A549 (cell line): ENCODE measurements around the gene KRT8. TPM values are rescaled to one million over a fixed set of nuclear protein-coding genes. Genes with fewer than 3 reads are reported as not detected.

Experiments
- ATAC-seq, 2 experiments: fragments of 200-7000 bp in 1 of 2; fragments of >200 bp in 1 of 2; cut with Nextera tagmentation in 1 of 2; cut with Tn5 transposase in 1 of 2; 3 replicates each; pipeline versions ENCODE4 v1.8.0 to v1.9.1; 2018 to 2020; ENCODE audit warnings: mild to moderate bottlenecking in 1 of 2, moderate library complexity in 1 of 2
- CTCF ChIA-PET: fragments of 300-600 bp; sonication (Branson Sonifier 250); formaldehyde crosslinking; extraction: SDS; loops from one replicate; lab custom pipeline; 2021; ENCODE audit warnings: antibody characterized with exemption, inconsistent platforms; lab: Yijun Ruan, JAX
- POLR2A ChIA-PET: fragments of 350-600 bp; formaldehyde crosslinking; extraction: SDS; loops from one replicate; lab custom pipeline; 2021; ENCODE audit warnings: antibody characterized with exemption, inconsistent platforms; lab: Yijun Ruan, JAX
- DNase-seq, 2 experiments: peaks; one replicate each; pipeline versions ENCODE4 v3.0.0 to v3.0.0-alpha.2; 2011 to 2016; ENCODE audit warnings: low read depth in 1 of 2, low spot score in 1 of 2
- FAIRE-seq: peaks from 2 replicates; lab custom pipeline; 2011; peaks lifted over from hg19 to GRCh38; lab: Jason Lieb, UNC
- H3K27ac ChIP-seq, 2 experiments: fragments of >200 bp; sonication (Bioruptor Twin); formaldehyde crosslinking; 3 replicates each; pipeline ENCODE4 v1.5.1; 2016 to 2017
- H3K4me1 ChIP-seq: fragments of >200 bp; sonication (Bioruptor Twin); formaldehyde crosslinking; 3 replicates; pipeline ENCODE4 v1.6.1; 2016
- H3K4me2 ChIP-seq: fragments of >200 bp; sonication (Bioruptor Twin); formaldehyde crosslinking; 3 replicates; pipeline ENCODE4 v1.6.1; 2016
- H3K4me3 ChIP-seq: fragments of >200 bp; sonication (Bioruptor Twin); formaldehyde crosslinking; 3 replicates; pipeline ENCODE4 v1.5.1; 2016
- H3K9me3 ChIP-seq: fragments of >200 bp; sonication (Bioruptor Twin); formaldehyde crosslinking; 3 replicates; pipeline ENCODE4 v1.6.1; 2016
- CBX8 ChIP-seq: fragments of 200-600 bp; sonication (generic); IDR thresholded peaks from 2 replicates; pipeline ENCODE4 v1.6.1; 2016
- CTCF ChIP-seq: fragments of >200 bp; sonication (Bioruptor Twin); formaldehyde crosslinking; IDR thresholded peaks from 3 replicates; pipeline ENCODE4 v1.5.1; 2016
- EHF ChIP-seq: fragments of 250-450 bp; sonication (Bioruptor Pico); IDR thresholded peaks from 2 replicates; pipeline ENCODE4 v1.5.0; 2020; ENCODE audit warnings: mild to moderate bottlenecking
- EP300 ChIP-seq, 2 experiments: fragments of >200 bp; sonication (Bioruptor Twin); formaldehyde crosslinking; IDR thresholded peaks; 2 replicates in 1 of 2; 3 replicates in 1 of 2; pipeline ENCODE4 v1.6.1; 2016 to 2017
- FOSB ChIP-seq: fragments of 250-450 bp; sonication (Bioruptor Pico); IDR thresholded peaks from 2 replicates; pipeline ENCODE4 v1.5.0; 2020; ENCODE audit warnings: mild to moderate bottlenecking, moderate library complexity
- FOXS1 ChIP-seq: fragments of 250-450 bp; sonication (Bioruptor Pico); IDR thresholded peaks from 2 replicates; pipeline ENCODE4 v1.5.0; 2020; ENCODE audit warnings: mild to moderate bottlenecking, moderate library complexity
- HDAC2 ChIP-seq: fragments of 200-600 bp; sonication (generic); IDR thresholded peaks from 2 replicates; pipeline ENCODE4 v1.6.1; 2016
- HMGXB4 ChIP-seq: fragments of 250-450 bp; sonication (Bioruptor Pico); IDR thresholded peaks from 2 replicates; pipeline ENCODE4 v1.5.0; 2021; ENCODE audit warnings: mild to moderate bottlenecking, moderate library complexity, borderline replicate concordance
- HOXB13 ChIP-seq: fragments of 250-450 bp; sonication (Bioruptor Pico); IDR thresholded peaks from 2 replicates; pipeline ENCODE4 v1.5.0; 2020; ENCODE audit warnings: low read depth, mild to moderate bottlenecking, moderate library complexity
- KDM1A ChIP-seq: fragments of 200-600 bp; sonication (generic); IDR thresholded peaks from 2 replicates; pipeline ENCODE4 v1.6.1; 2016; ENCODE audit warnings: low read depth, mild to moderate bottlenecking
- KDM5A ChIP-seq: fragments of 200-600 bp; sonication (generic); IDR thresholded peaks from 2 replicates; pipeline ENCODE4 v1.6.1; 2016; ENCODE audit warnings: antibody characterized with exemption, mild to moderate bottlenecking
- MAZ ChIP-seq: fragments of 150-350 bp; IDR thresholded peaks from 2 replicates; pipeline ENCODE4 v1.6.1; 2014; ENCODE audit warnings: antibody characterized with exemption, low read depth, low read length, borderline replicate concordance
- NFE2L2 ChIP-seq: fragments of 150-350 bp; conservative IDR thresholded peaks from 2 replicates; pipeline ENCODE4 v1.6.1; 2014; ENCODE audit warnings: low read length
- RCOR1 ChIP-seq: fragments of 150-350 bp; IDR thresholded peaks from 2 replicates; pipeline ENCODE4 v1.6.1; 2014; ENCODE audit warnings: antibody characterized with exemption, low read length, low read depth
- REST ChIP-seq: fragments of 200-600 bp; sonication (generic); IDR thresholded peaks from 2 replicates; pipeline ENCODE4 v1.6.1; 2016; ENCODE audit warnings: antibody characterized with exemption, mild to moderate bottlenecking, moderate library complexity
- SMC3 ChIP-seq: fragments of >200 bp; sonication (Bioruptor Twin); formaldehyde crosslinking; IDR thresholded peaks from 3 replicates; pipeline ENCODE4 v1.6.1; 2018; ENCODE audit warnings: inconsistent platforms
- TFCP2L1 ChIP-seq: fragments of 250-450 bp; sonication (Bioruptor Pico); IDR thresholded peaks from 2 replicates; pipeline ENCODE4 v1.5.0; 2021; ENCODE audit warnings: mild to moderate bottlenecking
- ZC3H11A ChIP-seq: fragments of 450-650 bp; IDR thresholded peaks from 2 replicates; pipeline ENCODE4 v1.6.1; 2014; ENCODE audit warnings: antibody characterized with exemption, mild to moderate bottlenecking
- ZFP36 ChIP-seq: fragments of 450-650 bp; IDR thresholded peaks from 2 replicates; pipeline ENCODE4 v1.6.1; 2014; ENCODE audit warnings: borderline replicate concordance; ENCODE audit not compliant: partially characterized antibody
- ZSCAN20 ChIP-seq: fragments of 250-450 bp; sonication (Bioruptor Pico); IDR thresholded peaks from 2 replicates; pipeline ENCODE4 v1.8.0; 2022; ENCODE audit warnings: mild to moderate bottlenecking, moderate library complexity
- WGBS: methylation state at CpG from one replicate; pipeline ENCODE4 v1.1.6; 2017; ENCODE audit errors: missing lambda C conversion rate; 5-methylcytosine and 5-hydroxymethylcytosine counted together
- polyA plus RNA-seq, 4 experiments: library from polyadenylated mRNA; depleted of rRNA in 3 of 4; stranded (reverse); fragments of >200 nt; fragmentation: RNase III in 1 of 4; extraction: RNeasy Plus Mini Kit Qiagen cat#74134 plus additional on column Dnase treatment in 1 of 4; gene quantifications; 2 replicates in 3 of 4; 3 replicates in 1 of 4; pipeline ENCODE4 v1.2.3, GENCODE V29; 2011 to 2017
- TF ChIP-seq, protein P1 (sequence below): IDR thresholded peaks from 2 replicates; pipeline ENCODE4 v1.6.1; 2012

The KRT8 gene
- polyA plus RNA-seq, 2 of the 4 experiments (the other 2 are of a cell fraction), result 2,250 to 3,633 TPM

GRCh38 chr12:52951126-52951525 is 46.2 kb upstream of the KRT8 start (continued):
- TF ChIP-seq FOSB (CRISPR knock-in tag), result peak; percentile 15; the same call in 1 of the 2 replicates
- no peak for TF ChIP-seq TFCP2L1 (CRISPR knock-in tag)
- no peak for TF ChIP-seq ZC3H11A
- TF ChIP-seq ZSCAN20 (CRISPR knock-in tag), result no peak
- TF ChIP-seq HDAC2, result no peak
- no peak for TF ChIP-seq KDM5A
- TF ChIP-seq FOXS1 (CRISPR knock-in tag), result no peak
- TF ChIP-seq, protein P1, sequence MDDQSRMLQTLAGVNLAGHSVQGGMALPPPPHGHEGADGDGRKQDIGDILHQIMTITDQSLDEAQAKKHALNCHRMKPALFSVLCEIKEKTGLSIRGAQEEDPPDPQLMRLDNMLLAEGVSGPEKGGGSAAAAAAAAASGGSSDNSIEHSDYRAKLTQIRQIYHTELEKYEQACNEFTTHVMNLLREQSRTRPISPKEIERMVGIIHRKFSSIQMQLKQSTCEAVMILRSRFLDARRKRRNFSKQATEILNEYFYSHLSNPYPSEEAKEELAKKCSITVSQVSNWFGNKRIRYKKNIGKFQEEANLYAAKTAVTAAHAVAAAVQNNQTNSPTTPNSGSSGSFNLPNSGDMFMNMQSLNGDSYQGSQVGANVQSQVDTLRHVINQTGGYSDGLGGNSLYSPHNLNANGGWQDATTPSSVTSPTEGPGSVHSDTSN, result no peak
- no peak for TF ChIP-seq CTCF
- no peak for TF ChIP-seq EP300 (IDR thresholded peaks at IDR 0.05)
- TF ChIP-seq HMGXB4 (CRISPR knock-in tag), result no peak
- no peak for TF ChIP-seq SMC3
- TF ChIP-seq MAZ, result no peak
- no peak for TF ChIP-seq ZFP36
- TF ChIP-seq KDM1A, result no peak
- no peak for TF ChIP-seq REST
- TF ChIP-seq, all 56 proteins: peak for 7

- peaks cover 58% of the 10 kb centered on the region for H3K4me1 ChIP-seq
- ATAC-seq, result no peak
- 8% methylated on average over 7 of the region's 7 CpGs for WGBS
- no peak for TF ChIP-seq CBX8
- no peak for TF ChIP-seq NFE2L2
- TF ChIP-seq HOXB13 (CRISPR knock-in tag), result no peak
- no peak for TF ChIP-seq EHF
- TF ChIP-seq FOXS1 (CRISPR knock-in tag), result no peak
- TF ChIP-seq CTCF, result no peak
- peak; percentile 76 for TF ChIP-seq TFCP2L1 (CRISPR knock-in tag)
- TF ChIP-seq FOSB (CRISPR knock-in tag), result peak; percentile 70; the same call in 1 of the 2 replicates
- no peak for TF ChIP-seq RCOR1
- TF ChIP-seq, all 56 proteins: peak for 2
- POLR2A ChIA-PET, result interaction anchor here (1.3 to 9.4 kb wide), 6 partner anchors 20 to 803 kb away, joined by 3 to 208 read pairs (median 29); partner anchors contain the start of gene KRT8
- H3K4me3 ChIP-seq, result peak overlapping the region; percentile 91
- CTCF ChIA-PET, result interaction anchor here (1.1 to 9.8 kb wide), 12 partner anchors 9 to 71 kb away, joined by 3 to 112 read pairs (median 36); partner anchors contain the start of gene KRT8
- H3K4me2 ChIP-seq, result peak overlapping the region; percentile 93
- no peak for FAIRE-seq
- peak overlapping the region; percentile 96 to 97 for H3K27ac ChIP-seq
- DNase-seq, result peak in 1 of 2 experiments; percentile 29
- no peaks in the 10 kb centered on the region for H3K9me3 ChIP-seq
Observed at GRCh38 chr12:52950553-52950952, 45.7 kb upstream of the KRT8 start.
